NCI-H2029 treated with DMSO at 0.1 percent for 48 hours (cell line): ENCODE measurements around the gene GLI2.

Experiments
- DNase-seq: peaks from one replicate; lab custom pipeline; 2025; lab: John Stamatoyannopoulos, UW

GLI2 gene

DNA sequence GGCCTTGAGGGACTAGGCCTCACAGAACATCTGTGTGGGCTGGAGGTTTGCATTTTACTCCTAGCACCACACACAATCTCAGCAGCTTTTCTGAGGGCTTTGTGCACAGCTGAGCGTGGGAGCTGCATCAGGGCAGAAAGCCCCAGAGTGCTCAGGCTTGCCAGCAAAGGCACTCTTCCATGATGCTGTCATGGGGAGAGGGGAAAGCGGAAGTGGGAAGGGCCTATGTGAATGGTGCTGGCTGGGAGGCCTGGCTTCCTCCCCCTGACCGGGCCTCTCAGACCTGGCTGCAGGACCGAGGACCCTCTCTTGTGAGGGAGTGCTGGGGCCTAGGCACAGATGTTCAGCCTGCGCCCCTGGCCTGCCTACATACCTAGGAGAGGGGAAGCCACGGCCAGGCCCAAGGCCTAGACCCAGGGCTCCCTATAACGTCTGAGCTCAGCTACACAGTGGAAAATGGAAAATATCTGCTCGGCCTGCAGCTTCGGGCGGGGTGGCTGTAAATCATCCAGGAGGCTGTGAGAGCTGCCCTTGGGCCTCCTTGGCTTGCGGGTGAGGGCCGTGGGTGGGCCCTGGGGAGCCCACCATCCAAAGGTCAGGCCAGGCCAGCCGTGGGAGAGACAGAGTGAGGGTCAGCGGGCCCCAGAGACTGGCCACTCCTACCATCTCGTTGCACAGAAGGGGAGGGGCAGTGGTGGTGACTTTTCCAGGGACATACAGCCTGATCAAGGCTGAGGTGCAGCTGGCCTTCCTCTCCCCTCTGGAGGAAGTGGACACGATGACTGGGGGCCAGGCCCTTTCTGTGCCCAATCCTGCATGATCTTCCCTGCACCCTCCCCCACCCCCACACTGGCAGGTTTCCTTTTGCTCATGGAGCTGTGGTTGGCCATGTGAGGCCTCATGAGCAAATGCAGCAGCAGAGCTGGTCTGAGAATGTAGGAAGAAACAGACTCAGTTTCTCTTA lies 22.8 kb downstream of the GLI2 start:
- no peak for DNase-seq

DNA sequence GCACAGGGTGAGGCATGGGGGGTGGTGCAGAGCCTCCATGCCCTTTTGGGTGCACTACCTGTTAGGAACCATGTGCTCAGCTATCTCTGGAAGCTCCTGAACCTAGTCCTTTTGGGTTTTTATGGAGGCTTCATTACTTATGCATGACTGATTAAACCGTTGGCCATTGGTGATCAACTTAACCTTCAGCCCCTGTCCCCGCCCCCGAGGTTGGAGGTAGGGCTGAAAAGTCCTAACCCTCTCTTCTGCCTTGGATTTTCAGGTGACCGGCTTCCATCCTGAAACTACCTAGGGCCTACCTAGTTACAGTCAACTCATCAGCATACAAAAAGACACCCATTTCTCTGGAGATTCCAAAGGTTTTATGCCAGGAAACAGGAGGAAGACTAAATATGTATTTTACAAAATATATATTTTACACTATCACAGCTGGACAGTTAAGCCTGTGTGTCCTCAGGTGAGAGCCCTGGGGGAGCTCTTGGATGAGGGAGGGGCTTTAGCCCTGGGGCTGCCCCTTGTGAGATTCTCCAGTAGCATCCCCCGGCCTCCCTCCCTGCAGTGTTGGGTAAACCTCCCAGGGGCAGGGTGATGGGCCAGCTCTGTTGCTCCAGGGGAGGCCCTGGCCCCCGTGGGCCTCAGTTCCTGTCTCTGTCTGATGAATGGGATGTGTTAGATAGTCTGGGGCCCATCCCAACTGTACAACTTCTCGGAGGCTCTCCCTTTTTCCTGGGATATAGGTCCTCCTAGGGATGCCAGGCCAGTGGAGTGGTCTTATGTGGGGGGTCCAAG lies 24.1 kb downstream of the GLI2 start:
- no peak for DNase-seq

DNA sequence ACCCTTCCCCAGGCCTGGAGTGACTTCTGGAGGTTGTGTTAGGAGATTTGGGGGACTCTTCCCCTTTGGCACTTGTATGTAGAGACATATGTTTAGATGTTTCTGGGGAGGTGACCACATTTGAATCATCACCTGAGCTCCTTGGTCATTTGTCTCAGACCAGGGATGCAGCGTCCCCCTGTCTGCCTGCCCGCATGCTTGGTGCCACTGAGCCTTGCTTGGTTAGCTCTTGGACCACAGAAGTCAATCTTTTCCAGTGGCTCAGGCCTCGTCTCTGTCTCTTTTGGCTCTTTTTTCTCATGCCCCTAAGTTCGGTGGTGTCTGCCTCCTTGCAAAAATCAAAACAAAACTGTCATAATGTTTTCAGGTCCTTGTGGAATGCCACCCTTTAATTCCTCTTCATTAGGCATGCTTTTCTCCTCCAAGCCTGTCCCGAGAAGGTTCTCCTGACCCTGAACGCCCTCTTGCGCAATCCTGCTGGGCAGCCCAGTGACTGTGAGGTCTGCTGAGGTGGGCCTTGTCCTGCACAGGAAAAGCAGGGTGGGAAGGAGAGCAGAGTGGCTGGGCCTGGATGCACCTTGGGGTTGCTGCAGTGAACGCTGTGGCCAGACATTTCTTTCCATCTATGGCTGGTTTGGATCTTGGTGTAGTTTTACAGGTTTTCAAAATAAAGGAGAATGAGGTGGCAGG lies 24.9 kb downstream of the GLI2 start:
- DNase-seq, result no peak

DNA sequence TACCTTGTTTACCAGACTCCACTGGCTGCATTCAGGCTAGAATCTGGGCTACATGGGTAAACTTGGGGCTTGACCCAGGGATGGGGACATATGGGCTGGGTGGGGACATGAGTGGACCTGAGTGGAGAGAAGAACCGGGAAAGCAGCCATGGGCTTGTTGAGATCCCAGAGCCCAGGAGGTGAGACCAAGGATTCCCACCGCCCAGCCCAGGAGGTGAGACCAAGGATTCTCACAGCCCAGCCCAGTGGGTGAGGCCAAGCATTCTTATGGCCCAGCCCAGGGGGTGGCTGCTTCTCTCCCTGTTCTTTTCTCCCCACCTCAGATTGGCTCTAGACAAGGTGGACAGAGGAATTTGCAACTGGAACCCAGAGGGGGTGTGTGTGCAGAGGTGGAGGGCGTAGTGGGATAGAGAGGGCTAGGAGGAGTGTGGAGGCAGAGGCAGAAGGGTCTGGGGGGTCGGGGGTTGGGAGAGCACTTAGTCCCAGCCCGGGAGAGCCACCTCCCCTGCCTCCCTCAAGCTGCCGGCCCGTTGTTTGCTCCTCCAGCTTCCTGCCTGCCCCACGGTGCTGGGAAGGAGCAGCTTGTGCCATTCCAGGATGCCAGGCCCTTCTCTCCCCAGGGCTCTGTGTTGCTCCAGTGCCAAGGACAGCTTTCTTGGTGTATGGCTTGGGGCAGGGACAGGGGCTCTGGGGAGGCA lies 25.6 kb downstream of the GLI2 start:
- no peak for DNase-seq

DNA sequence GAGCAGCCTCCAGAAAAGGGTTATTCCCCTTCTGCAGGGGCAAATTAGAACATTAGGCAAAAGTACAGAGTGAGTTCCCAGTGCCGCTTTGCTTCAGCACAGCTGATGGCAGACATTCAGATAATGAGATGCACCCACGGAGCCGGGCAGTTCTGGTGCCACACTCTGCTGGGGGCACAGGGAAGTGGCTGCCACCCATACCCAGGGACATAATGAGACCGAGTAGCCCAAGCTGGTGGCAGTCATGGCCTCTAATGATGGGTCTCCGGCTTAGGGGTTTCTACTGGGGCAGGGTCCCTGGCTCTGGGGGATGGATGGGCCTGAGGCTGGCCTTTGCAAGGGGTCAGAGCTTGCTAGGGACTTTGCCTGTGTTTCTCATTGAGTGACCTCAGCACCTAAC lies 26.2 kb downstream of the GLI2 start:
- DNase-seq, result no peak

DNA sequence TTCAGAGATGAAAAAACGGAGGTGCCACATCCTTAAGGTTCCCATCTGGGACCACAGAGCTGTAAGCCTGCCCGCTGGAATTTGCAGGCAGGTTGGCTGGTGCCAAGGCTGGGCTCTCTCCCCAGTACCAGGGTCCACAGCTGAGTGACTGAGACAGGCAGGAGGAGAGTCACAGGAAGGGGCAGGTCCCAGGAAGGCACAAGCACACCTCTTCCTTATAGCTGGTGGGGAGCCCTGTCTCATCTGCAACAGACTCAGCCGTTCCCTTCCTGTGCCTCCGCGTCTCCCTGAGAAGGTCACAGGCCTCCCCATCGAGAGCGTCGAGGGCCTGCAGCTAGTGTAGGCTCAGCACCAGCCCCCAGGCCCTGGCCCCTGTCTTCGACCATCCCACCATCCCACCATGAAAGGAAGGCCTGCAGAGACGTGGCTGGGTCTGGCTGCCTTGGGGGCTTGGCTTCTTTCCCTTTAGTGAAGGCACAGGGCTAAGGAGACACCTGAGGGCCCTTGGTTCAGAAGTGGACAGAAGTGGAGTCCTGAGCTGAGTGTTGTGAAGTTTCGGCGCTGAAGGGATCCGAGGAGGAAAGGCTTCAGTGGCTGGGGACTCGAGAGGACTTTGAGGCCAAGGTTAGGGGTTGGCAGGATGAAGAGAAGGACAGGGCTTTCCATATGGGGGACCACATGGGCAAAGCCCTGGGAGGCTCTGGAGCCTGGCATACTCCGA lies 26.8 kb downstream of the GLI2 start:
- DNase-seq, result no peak

DNA sequence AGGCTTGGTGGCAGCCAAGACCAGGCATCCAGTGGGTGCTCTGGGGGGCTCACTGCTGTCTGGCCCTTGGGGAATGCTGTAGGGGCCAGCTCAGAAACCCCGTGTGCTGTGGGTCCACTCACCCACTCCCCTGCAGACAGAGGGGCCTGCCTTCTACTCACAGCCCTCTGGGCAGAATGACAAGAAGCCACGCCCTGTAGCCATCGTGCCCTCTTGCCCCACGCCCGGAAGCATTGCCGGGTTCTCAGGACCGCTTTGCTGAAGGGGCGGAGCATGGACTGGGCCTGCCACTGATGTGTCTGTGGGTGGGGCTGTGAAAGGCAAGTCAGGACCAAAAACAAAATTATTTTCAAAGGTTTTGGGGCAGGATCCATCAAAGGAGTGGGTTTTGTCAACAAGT lies 27.8 kb downstream of the GLI2 start:
- no peak for DNase-seq

DNA sequence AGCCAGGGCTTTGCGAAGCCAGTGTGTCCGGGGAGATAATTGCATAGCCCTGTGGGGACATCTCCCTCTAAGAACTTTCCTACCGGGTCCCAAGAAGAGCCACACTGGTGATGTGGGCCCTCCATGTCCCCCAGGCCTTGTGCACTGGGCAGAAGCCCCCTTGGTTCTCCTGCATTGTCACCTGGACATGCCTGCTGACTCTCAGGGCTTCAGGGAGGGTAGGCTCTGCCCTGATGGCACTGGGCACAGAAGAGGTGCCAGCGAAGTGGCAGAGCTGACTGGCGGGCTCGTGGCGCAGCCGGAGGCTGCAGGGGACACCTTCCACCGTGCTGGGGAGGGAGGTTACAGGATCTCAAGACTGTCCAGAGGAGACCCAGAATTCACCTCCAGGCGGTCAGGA lies 28.3 kb downstream of the GLI2 start:
- DNase-seq, result no peak

DNA sequence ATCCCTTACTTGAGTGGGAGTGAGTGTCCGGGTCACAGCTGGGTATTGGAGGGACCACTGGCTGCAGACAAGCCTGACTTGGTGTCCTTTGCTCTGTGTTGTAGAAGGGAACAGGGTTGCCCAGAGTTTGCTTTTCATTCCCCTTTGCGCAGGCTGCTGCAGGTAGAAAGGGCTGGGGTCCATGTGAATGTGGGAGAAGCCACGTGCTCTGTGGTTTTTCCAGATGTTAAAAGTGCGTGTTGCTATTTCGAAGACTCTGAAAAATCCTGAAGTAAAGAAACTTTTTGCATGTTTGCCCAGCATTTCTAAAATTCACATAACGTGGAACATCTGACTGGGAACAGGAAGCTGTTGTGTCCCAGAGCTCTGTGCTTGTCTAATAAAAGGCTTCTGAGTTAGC lies 28.8 kb downstream of the GLI2 start:
- no peak for DNase-seq

DNA sequence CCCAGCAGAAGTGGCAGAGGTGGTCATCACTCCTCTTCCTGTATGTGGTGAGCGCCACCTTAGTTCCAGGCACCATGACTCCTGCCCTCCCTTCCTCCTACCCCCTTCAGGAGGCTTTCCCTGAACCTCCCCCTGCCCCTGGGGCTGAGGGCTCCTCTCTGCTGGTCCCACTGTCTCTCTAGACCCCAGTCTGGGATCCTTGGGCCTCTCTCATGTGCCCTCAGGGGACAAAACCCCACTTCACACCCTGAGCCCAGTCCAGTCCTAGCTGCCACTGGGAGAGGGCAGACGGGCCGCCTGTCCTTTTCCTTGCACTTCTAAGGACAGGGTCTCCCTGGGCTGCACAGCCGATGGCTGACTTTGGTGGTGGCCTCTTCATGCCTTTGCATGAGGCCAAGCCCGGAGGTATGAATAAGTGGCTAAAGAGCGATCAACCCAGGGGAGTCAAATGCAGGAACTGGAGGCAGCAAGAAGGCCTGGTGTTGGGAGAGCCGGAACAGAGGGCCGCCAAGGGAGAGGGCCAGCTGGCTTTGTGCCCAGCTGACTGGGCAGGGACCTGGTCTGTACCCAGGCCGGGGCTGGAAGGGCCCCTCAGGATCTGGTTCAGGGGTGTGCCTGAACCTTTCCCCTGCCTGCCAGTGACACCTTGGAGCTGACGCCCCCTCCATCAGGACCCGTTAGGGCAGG lies 29.5 kb downstream of the GLI2 start:
- DNase-seq, result no peak

DNA sequence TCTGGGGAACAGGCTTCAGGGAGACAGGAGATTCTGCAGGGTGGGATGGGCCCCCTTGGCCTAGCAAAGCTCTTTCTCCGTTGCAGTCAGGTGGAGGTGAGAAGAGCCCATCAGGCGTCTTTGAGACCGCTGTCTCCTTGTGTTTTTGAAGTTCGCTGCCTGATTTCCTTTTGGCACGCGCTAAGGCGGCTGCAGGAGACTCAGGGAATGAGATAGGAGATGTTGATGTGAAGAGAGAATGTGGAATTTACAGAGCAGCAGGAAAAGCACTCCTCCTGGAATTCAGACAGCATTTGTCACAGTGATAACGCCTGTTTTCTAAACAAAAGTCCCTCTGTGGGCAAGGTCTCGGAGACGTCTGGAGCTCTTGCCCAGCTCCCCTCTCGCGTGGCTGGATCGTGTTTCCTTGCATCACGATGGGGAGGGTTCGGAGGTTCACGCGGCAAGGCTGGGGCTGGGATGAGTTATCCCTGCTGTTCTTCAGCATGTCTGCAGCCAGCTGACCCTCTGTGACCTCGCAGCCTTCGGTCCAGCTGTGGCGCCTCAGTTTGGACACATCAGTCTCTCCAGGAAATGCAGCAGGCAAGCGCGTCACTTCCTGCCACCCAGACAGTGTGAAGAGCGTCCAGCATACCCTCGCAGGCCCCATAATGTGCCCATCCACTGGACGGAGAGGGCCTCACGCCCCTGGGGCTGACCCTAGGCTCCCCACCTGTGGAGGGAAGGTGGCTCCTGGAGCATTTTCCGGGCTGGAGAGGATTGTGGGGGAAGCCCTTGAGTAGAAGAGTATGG lies 30.2 kb downstream of the GLI2 start:
- DNase-seq, result no peak

DNA sequence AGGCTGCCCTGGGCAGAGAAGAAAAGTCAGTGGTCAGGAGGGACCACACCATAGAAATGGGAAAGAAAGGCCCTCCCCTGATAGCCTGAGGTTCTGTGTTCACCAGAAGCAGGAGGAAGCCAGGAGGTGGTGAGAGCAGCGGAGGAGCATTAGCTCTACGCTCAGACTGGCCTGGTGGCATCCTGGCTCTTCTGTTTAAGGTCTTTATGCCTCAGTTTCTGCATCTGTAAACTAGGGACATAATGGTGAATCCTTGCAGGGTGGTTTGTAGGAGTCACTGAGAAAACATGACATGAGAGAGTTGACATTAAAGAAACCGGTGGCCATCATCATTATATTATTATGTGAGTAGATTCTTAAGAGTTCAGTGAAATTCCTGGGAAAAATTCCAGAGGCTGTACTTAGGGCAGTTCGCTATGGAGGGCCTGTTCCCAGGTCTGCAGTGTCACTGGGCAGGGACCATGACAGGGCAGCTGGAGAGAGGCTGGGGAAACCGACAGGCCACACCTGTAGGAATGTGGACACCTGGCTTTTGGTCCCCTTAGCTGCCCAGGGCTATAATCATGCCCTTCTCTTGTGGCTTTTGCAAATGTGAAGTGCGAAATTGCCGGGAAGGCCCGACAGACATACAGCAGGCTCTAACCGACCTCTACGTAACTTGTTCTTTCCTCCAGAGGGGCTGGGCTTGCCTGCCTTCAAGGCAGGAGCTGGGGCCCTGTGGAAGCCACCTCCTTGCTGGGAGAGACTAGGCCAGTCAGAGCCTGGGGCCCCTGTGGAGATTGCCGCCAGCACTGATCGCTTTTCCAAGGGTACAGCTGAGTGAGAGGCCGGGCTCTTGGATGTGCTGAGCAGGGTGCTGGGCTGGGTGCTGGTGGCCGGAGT lies 31.0 kb downstream of the GLI2 start:
- no peak for DNase-seq

DNA sequence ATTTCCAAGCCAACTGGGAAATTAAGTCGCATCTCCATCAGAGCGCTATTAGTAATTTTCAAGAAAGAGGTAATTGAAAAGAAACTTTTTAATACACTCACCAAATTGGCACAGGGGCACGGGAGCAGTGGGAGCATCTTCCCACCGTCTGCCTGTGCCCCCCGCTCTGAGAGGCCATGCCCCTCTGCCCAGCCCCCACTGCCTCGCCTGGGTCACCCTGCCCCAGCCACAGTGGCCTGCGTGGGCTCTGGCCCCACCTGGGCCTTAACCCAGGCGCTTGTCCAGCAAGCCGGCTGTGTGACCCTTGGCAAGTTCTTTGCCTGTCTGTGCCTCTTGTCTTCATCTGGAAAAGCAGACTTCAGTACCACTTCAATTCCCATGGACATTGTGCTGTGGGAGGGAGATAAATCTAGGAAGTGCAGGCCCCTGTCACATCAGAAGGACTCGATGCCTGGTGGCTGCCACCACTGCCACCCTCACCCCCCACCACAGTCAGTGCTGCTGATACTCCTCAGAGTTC lies 31.9 kb downstream of the GLI2 start:
- DNase-seq, result no peak

DNA sequence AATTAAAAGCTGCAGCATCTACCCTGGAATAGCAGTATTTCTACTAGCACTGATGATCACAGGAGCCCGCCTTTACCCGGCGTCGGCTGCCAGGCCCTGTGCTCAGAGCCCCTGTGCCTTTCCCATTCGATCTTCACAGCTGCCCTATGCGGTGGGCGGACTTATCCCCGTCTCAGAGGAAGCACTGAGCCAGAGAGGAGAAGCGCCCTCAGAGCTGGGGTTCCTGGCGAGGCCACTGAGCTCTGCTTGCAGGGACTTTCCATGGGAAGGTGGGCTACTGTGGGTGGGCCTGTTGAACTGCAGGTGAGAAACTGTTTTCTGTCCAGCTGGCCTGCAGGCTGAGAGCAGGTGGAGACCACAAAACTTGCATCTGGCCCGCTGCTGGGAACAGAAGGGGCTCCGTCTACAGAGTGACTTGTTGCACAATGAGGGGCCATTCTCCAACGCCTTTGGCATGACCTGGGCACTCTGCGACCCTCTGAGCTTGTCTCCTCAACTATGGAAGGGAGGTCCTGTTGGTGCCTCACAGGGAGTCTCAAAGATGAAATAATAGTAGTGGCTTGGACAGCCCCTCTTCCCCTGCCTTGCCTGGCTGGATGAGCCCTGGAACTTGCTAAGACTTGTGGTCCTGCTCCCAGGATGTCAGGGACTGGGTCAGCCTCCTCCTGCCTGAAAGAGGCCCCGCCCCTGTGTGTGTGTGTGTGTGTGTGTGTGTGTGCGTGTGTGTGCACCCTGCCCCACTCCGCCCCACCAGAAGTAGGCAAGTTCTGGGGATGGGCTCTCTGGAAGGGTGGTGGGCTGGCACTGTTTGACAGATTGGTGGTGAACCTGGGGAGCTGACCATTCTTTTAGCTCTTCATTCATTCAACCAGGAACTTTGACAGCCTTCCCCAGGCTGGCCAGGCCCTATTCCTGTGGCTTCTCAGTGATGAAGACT lies 32.7 kb downstream of the GLI2 start:
- no peak for DNase-seq

DNA sequence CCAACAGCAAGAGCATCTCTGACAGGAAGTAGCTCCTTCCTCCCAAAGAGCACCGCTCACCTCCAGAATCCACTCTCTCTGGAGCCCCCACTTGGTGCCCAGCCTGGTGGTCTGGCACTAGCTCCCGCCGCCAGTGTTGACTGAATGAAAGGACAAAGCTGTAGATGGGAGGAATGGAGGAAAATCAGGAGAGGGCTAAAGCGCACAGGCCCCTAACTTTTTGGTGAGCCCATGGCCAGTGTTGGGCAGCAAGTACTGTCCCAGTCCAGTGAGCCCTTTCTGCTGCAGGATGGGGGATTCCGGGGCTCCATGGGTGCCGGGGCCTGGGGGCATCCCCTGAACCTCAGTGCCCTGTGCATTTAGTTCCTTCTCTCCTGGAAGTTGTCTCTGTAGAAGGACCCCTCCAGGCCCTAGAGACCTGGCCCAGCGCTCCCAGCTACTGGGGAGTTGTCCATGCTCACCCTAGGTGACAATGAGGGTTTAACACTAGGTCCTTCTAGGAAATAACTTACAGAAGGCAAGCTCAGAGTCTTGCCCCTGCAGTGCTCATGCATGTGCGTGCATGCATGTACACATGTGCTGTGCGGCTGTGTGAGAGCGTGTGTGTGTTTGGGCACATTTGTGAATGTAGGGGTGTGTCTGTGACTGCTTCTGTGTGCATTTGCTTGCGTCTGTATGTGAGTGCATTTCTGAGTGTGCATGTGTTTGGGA lies 33.6 kb downstream of the GLI2 start:
- DNase-seq, result no peak

DNA sequence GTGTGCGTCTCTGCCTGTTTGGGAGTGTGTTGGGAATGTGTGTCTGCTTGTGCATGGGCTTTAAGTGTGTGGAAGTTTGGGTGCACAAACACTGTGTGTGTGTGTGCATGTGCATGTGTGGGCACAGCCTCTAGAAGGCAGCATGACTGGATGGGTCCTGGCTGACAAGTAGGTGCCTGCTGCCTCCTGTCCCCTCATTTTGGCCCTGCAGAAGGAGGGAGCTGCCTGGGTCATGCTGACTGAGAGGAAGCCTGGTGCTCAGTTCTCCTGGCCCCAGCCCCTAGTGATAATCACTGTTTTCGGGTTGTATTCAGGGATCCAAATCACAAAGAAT lies 34.1 kb downstream of the GLI2 start:
- DNase-seq, result no peak

DNA sequence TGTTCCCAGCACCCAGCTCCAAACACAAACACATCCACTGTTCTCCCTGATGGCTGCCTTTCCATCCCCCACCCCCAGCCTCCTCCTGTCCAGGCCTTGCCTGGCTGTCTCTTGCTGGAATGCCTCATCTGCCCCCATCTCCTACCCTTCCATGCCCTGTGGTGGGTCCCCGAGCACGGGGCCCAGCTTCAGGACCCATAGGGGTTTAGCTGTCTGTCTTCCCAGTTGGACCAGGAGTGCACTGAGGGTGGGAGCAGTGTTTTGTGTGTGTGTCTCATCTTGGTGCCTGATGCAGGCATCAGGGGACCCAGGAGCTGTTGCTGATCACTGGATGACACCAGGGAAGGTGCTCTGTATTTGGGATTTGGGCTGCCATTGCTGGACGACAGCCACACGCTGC lies 34.5 kb downstream of the GLI2 start:
- DNase-seq, result no peak
